Transverse colon (tissue), 4 donors: ENCODE results near the gene ZFC3H1. TPM values are rescaled to one million over a fixed set of nuclear protein-coding genes. Genes with fewer than 3 reads are reported as not detected.
"Not testable (repeated sequence)": the region's sequence is repeated elsewhere in the genome, so short reads cannot be mapped to it uniquely, and the experiment has no call there.

Experiments used
- DNase-seq: peaks from one replicate; pipeline ENCODE4 v3.0.0-alpha.2; 2019
- H3K27ac ChIP-seq, 4 donors: fragments of 200-600 bp; sonication (generic); 2 replicates each; pipeline ENCODE4 v1.5.1; 2016 to 2018; ENCODE audit warnings: inconsistent platforms in 4 of 4
- H3K27me3 ChIP-seq: fragments of 200-600 bp; sonication (generic); 2 replicates; pipeline ENCODE4 v1.5.1; 2017; ENCODE audit warnings: inconsistent platforms
- H3K36me3 ChIP-seq, 4 donors: fragments of 200-600 bp; sonication (generic); 2 replicates each; pipeline ENCODE4 v1.5.1; 2017 to 2019; ENCODE audit warnings: inconsistent platforms in 4 of 4
- H3K4me1 ChIP-seq, 4 donors: fragments of 200-600 bp; sonication (generic); 2 replicates each; pipeline ENCODE4 v1.5.1; 2017 to 2020; ENCODE audit warnings: inconsistent platforms in 4 of 4
- H3K4me3 ChIP-seq, 4 donors: fragments of 200-600 bp; sonication (generic); 1 replicate in 1 of 4; 2 replicates in 3 of 4; pipeline versions ENCODE4 v1.5.1 to v1.6.1; 2017 to 2019; ENCODE audit warnings: inconsistent platforms in 4 of 4
- H3K9me3 ChIP-seq, 2 donors: fragments of 200-600 bp; sonication (generic); 2 replicates each; pipeline ENCODE4 v1.5.1; 2017 to 2019; ENCODE audit warnings: inconsistent platforms in 2 of 2
- CTCF ChIP-seq, 5 experiments: fragments of 200-600 bp in 3 of 5; fragments of 450-650 bp in 2 of 5; sonication (generic) in 3 of 5; IDR thresholded peaks; 1 replicate in 2 of 5; 2 replicates in 3 of 5; pipeline ENCODE4 v1.5.1; 2016 to 2017; ENCODE audit warnings: antibody characterized with exemption in 5 of 5, inconsistent platforms in 3 of 5, mild to moderate bottlenecking in 2 of 5, moderate library complexity in 1 of 5
- EP300 ChIP-seq: sonication (generic); formaldehyde crosslinking; IDR thresholded peaks from one replicate; pipeline ENCODE4 v1.6.1; 2017; ENCODE audit warnings: antibody characterized with exemption, low read depth
- POLR2A ChIP-seq: fragments of 450-650 bp; IDR thresholded peaks from one replicate; pipeline ENCODE4 v1.6.1; 2016; ENCODE audit warnings: antibody characterized with exemption, mild to moderate bottlenecking, moderate library complexity
- POLR2AphosphoS5 ChIP-seq, 3 donors: sonication (generic); formaldehyde crosslinking; IDR thresholded peaks; one replicate each; pipeline ENCODE4 v1.6.1; 2016; ENCODE audit warnings: antibody characterized with exemption in 3 of 3
- WGBS, 2 donors: methylation state at CpG; one replicate each; pipeline ENCODE4 v1.1.5; 2018; ENCODE audit warnings: low coverage in 1 of 2; 5-methylcytosine and 5-hydroxymethylcytosine counted together
- in situ Hi-C, 4 donors: fragments of 200-750 bp; cut with MboI; loops; one replicate each; pipeline versions ENCODE4 v1.15.0 to v1.15.1; 2017; ENCODE audit warnings: low sequenced_read_pairs in 3 of 4, low pct_ligation_motif_present in 1 of 4, low pct_unique_long_range_greater_than_20kb in 1 of 4
- intact Hi-C: fragments of 100-400 bp; cut with DNase I; formaldehyde crosslinking; loops from one replicate; pipeline ENCODE4 v1.15.1; 2023; ENCODE audit warnings: low total_unique reads
- total RNA-seq, 4 donors: library from RNA; depleted of rRNA; stranded (reverse); fragments of >200 nt; gene quantifications; one replicate each; pipeline ENCODE4 v1.1.0, GENCODE V29; 2016

The ZFC3H1 gene
- total RNA-seq, 4 donors from 2014 or later, result 61.9 to 141 (median 91.6) TPM

- 66% methylated on average over 3 of the region's 3 CpGs; no CpG with 5 or more reads in 1 of the 2 donors for WGBS, 2 donors
- TF ChIP-seq CTCF (IDR thresholded peaks at IDR 0.05), result no peak
Observed at GRCh38 chr12:71576496-71576895, 87.2 kb downstream of the ZFC3H1 start.

GRCh38 chr12:71569885-71570284 lies 93.8 kb downstream of the ZFC3H1 start:
- DNase-seq, H3K4me1 ChIP-seq, H3K36me3 ChIP-seq, H3K27me3 ChIP-seq, H3K9me3 ChIP-seq, intact Hi-C loops, H3K27ac ChIP-seq, H3K4me3 ChIP-seq, in situ Hi-C loops: not testable (repeated sequence)
- WGBS, 2 donors, result 72 to 98% methylated on average over 5 to 6 of the region's 6 CpGs

More at GRCh38 chr12:71576496-71576895, 87.2 kb downstream of the ZFC3H1 start:
- Histone ChIP-seq H3K9me3 (no peaks in the 10 kb centered on the region), H3K4me3 (no peak overlapping the region), H3K36me3 (no peaks in the 10 kb centered on the region), H3K27me3 (no peaks in the 10 kb centered on the region), H3K27ac (no peak overlapping the region), H3K4me1 (no peaks in the 10 kb centered on the region)
- intact Hi-C loops, result no loop called here
- no peak for DNase-seq
- in situ Hi-C loops, result no loop called here

- no peak for TF ChIP-seq POLR2AphosphoS5 (IDR thresholded peaks at IDR 0.05)
- no peak for TF ChIP-seq CTCF (IDR thresholded peaks at IDR 0.05)
- TF ChIP-seq POLR2A, result no peak
- no peak for TF ChIP-seq EP300
- WGBS, 2 donors, result 77 to 85% methylated on average over 3 of the region's 3 CpGs
- intact Hi-C loops (no loop called here), in situ Hi-C loops (no loop called here)
- no peak overlapping the region for H3K4me3 ChIP-seq
- H3K27ac ChIP-seq, result no peak overlapping the region
- no peaks in the 10 kb centered on the region for H3K36me3 ChIP-seq
- H3K27me3 ChIP-seq, result no peaks in the 10 kb centered on the region
- no peaks in the 10 kb centered on the region for H3K4me1 ChIP-seq
- no peak for DNase-seq
- no peaks in the 10 kb centered on the region for H3K9me3 ChIP-seq
Observed at GRCh38 chr12:71567537-71567936, 96.1 kb downstream of the ZFC3H1 start.

GRCh38 chr12:71566655-71567054 lies 97.0 kb downstream of the ZFC3H1 start:
- TF ChIP-seq CTCF (IDR thresholded peaks at IDR 0.05) (no peak), EP300 (no peak), POLR2AphosphoS5 (IDR thresholded peaks at IDR 0.05) (no peak), POLR2A (no peak)
- no peak for DNase-seq
- intact Hi-C loops (no loop called here), in situ Hi-C loops (no loop called here)
- Histone ChIP-seq H3K27me3 (no peaks in the 10 kb centered on the region), H3K9me3 (no peaks in the 10 kb centered on the region), H3K27ac (no peak overlapping the region), H3K4me3 (no peak overlapping the region), H3K36me3 (no peaks in the 10 kb centered on the region), H3K4me1 (no peaks in the 10 kb centered on the region)
- WGBS, 2 donors, result 25 to 54% methylated on average over 2 of the region's 2 CpGs

- intact Hi-C loops (no loop called here), in situ Hi-C loops (no loop called here)
Observed at GRCh38 chr12:71565535-71565934, 98.1 kb downstream of the ZFC3H1 start.

More at GRCh38 chr12:71565535-71565934, 98.1 kb downstream of the ZFC3H1 start:
- Histone ChIP-seq H3K27me3 (no peaks in the 10 kb centered on the region), H3K4me3 (no peak overlapping the region), H3K4me1 (no peaks in the 10 kb centered on the region), H3K27ac (no peak overlapping the region), H3K9me3 (no peaks in the 10 kb centered on the region), H3K36me3 (no peaks in the 10 kb centered on the region)
- TF ChIP-seq POLR2AphosphoS5 (IDR thresholded peaks at IDR 0.05) (no peak), POLR2A (no peak), EP300 (no peak), CTCF (IDR thresholded peaks at IDR 0.05) (no peak)
- no peak for DNase-seq
- 53 to 55% methylated on average over 1 of the region's 1 CpG for WGBS, 2 donors
